ENCODE data around the gene PPP1R15A.
A peak's percentile ranks its signal among the peaks of the same experiment; 100 is the strongest.
"Not testable (repeated sequence)": the region's sequence is repeated elsewhere in the genome, so short reads cannot be mapped to it uniquely, and the experiment has no call there.

PPP1R15A gene

DNA sequence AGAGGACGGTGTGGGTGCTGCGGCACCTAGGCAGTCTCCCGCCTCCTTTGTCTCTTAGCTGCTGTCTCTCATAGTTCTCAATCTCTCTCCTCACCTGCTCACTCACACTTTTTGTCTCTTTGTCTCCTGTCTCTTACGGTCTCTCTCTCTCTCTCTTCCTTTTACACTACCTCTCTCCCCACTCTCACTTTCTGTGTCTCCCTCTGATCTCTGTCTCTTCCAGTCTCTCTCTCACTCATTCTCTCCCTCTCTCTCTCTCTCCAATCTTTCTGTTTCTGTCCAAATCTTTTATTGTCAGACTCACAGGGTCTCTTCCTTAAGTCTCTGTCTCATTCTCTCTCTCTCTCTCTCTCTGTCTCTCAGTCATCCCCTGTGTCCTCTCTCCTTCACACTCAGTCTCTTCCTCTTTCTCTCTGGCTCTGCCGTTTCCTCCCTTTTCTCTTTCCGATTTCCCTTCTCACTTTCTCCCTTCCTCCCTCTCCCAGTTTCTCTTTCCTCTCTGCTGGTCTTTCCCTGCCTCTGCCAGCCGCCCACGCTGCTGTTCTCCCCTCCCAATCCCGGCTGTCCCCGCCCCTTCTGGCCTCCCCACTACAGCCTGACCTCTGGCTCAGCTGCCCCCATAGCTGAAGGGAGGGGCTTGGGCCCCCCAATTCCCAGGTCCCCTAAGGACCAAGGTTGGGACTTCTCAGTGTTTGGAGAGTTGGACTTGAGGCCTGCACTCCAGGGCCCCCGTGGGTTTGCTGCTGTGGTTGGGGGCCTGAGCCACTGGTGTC lies 3.9 kb upstream of the PPP1R15A start, which contains the start of gene PLEKHA4:
PLEKHA4 (minus strand) TSS at position 504 of the 773 bp plus-strand sequence. CDS start 997 bp downstream, outside the sequence.
- H3K27ac ChIP-seq (replicated peaks; ENCODE audit: low read length): peak within 1 kb of the TSS; percentile 62
- no peak within 1 kb of the TSS for H3K23ac ChIP-seq (ENCODE audit: low read depth, low read length, poor library complexity)
- no peaks in the 10 kb centered on the region for H3K27me3 ChIP-seq (ENCODE audit: control insufficient read depth in 3 of 3, insufficient read depth in 3 of 3, low read depth in 1 of 3, low read length in 3 of 3)
- peaks cover 3 to 15% of the 10 kb centered on the region in 2 donors for H3K36me3 ChIP-seq (replicated peaks in 1 of 2; ENCODE audit: control insufficient read depth in 2 of 2, insufficient read depth in 2 of 2, low read length in 2 of 2)
- no peaks in the 10 kb centered on the region for H3K9me3 ChIP-seq (replicated peaks in 1 of 2; ENCODE audit: control insufficient read depth in 2 of 2, insufficient read depth in 1 of 2, low read depth in 1 of 2, low read length in 2 of 2)
- peaks cover 29 to 31% of the 10 kb centered on the region in 2 donors for H3K4me1 ChIP-seq (ENCODE audit: control insufficient read depth in 2 of 2, insufficient read depth in 1 of 2, low read depth in 1 of 2, low read length in 2 of 2)
- peak within 1 kb of the TSS; percentile 66 for H3K9ac ChIP-seq (ENCODE audit: low read depth, low read length, poor library complexity)
- H2BK5ac ChIP-seq (ENCODE audit: low read length): peak within 1 kb of the TSS; percentile 93
- H3K79me1 ChIP-seq (ENCODE audit: low read depth, low read length): peaks cover 6% of the 10 kb centered on the region
- peak within 1 kb of the TSS; percentile 56 for H3K4me2 ChIP-seq (ENCODE audit: insufficient read depth, low read length, poor library complexity, severe bottlenecking)
- peak within 1 kb of the TSS; percentile 80 for H2BK12ac ChIP-seq (ENCODE audit: low read length)
- WGBS, 2 donors (ENCODE audit: extremely low coverage in 2 of 2, insufficient read length in 2 of 2, insufficient replicate concordance in 1 of 2): no CpG with 5 or more reads among the region's 11 CpGs
- peak within 1 kb of the TSS; percentile 95 for H2AFZ ChIP-seq (ENCODE audit: low read length)
- H4K91ac ChIP-seq (ENCODE audit: low read depth, low read length, poor library complexity): peak within 1 kb of the TSS; percentile 59
- peak within 1 kb of the TSS; percentile 98 for H2BK120ac ChIP-seq (ENCODE audit: low read depth, low read length)
- H2BK15ac ChIP-seq (ENCODE audit: low read length): peak within 1 kb of the TSS; percentile 99
- peak within 1 kb of the TSS; percentile 98 for H2AK5ac ChIP-seq (ENCODE audit: low read depth, low read length)
- no peak within 1 kb of the TSS for H4K8ac ChIP-seq (ENCODE audit: low read depth, low read length)
- H3K14ac ChIP-seq (ENCODE audit: low read length): peak within 1 kb of the TSS; percentile 47
- H3K4ac ChIP-seq (ENCODE audit: low read length): peak within 1 kb of the TSS; percentile 19
- peak within 1 kb of the TSS in 1 of 2 donors; percentile 26 for H3K4me3 ChIP-seq (ENCODE audit: low read length in 2 of 2)
- no peak for DNase-seq (ENCODE audit: low spot score)
- peak within 1 kb of the TSS; percentile 92 for H3K18ac ChIP-seq (ENCODE audit: low read length)

DNA sequence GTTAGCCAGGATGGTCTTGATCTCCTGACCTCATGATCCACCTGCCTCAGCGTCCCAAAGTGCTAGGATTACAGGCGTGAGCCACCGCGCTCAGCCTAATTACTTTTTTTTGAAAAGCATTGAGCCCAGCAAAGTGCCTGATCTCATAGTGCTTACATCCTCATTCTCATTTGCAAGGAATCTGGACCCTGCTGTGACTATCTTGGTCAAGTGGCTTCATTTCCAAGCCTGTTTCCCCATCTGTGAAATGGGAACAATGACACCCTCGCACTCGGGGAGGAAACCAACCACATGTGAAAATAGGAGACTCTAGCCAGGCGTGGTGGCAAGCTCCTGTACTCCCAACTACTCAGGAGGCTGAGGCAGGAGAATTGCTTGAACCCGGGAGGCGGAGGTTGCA lies 2.2 kb upstream of the PPP1R15A start:
- H3K9ac ChIP-seq (ENCODE audit: low read depth, low read length, poor library complexity): no peak overlapping the region
- H2BK5ac ChIP-seq (ENCODE audit: low read length): no peak overlapping the region
- no peak overlapping the region for H4K91ac ChIP-seq (ENCODE audit: low read depth, low read length, poor library complexity)
- no peak overlapping the region for H2BK12ac ChIP-seq (ENCODE audit: low read length)
- H3K4ac ChIP-seq (ENCODE audit: low read length): no peak overlapping the region
- DNase-seq (ENCODE audit: low spot score): no peak
- peaks cover 36 to 46% of the 10 kb centered on the region in 2 donors for H3K4me1 ChIP-seq (ENCODE audit: control insufficient read depth in 2 of 2, insufficient read depth in 1 of 2, low read depth in 1 of 2, low read length in 2 of 2)
- H2BK15ac ChIP-seq (ENCODE audit: low read length): no peak overlapping the region
- no peak overlapping the region for H3K18ac ChIP-seq (ENCODE audit: low read length)
- no peak overlapping the region for H3K27ac ChIP-seq (replicated peaks; ENCODE audit: low read length)
- H2BK120ac ChIP-seq (ENCODE audit: low read depth, low read length): no peak overlapping the region
- no peak overlapping the region for H4K8ac ChIP-seq (ENCODE audit: low read depth, low read length)
- H3K9me3 ChIP-seq (replicated peaks in 1 of 2; ENCODE audit: control insufficient read depth in 2 of 2, insufficient read depth in 1 of 2, low read depth in 1 of 2, low read length in 2 of 2): no peaks in the 10 kb centered on the region
- no peak overlapping the region for H2AFZ ChIP-seq (ENCODE audit: low read length)
- H3K27me3 ChIP-seq (ENCODE audit: control insufficient read depth in 3 of 3, insufficient read depth in 3 of 3, low read depth in 1 of 3, low read length in 3 of 3): no peaks in the 10 kb centered on the region
- peaks cover 12% of the 10 kb centered on the region for H3K79me1 ChIP-seq (ENCODE audit: low read depth, low read length)
- no peak overlapping the region for H3K4me3 ChIP-seq (ENCODE audit: low read length in 2 of 2)
- no peak overlapping the region for H2AK5ac ChIP-seq (ENCODE audit: low read depth, low read length)
- no CpG with 5 or more reads among the region's 9 CpGs for WGBS, 2 donors (ENCODE audit: extremely low coverage in 2 of 2, insufficient read length in 2 of 2, insufficient replicate concordance in 1 of 2)
- H3K4me2 ChIP-seq (ENCODE audit: insufficient read depth, low read length, poor library complexity, severe bottlenecking): no peak overlapping the region
- H3K14ac ChIP-seq (ENCODE audit: low read length): no peak overlapping the region
- peaks cover 15 to 24% of the 10 kb centered on the region in 2 donors for H3K36me3 ChIP-seq (replicated peaks in 1 of 2; ENCODE audit: control insufficient read depth in 2 of 2, insufficient read depth in 2 of 2, low read length in 2 of 2)
- no peak overlapping the region for H3K23ac ChIP-seq (ENCODE audit: low read depth, low read length, poor library complexity)

- DNase-seq (ENCODE audit: low spot score); H2BK120ac ChIP-seq (ENCODE audit: low read depth, low read length); H3K23ac ChIP-seq (ENCODE audit: low read depth, low read length, poor library complexity); H3K4me2 ChIP-seq (ENCODE audit: insufficient read depth, low read length, poor library complexity, severe bottlenecking); H3K27me3 ChIP-seq (ENCODE audit: control insufficient read depth in 3 of 3, insufficient read depth in 3 of 3, low read depth in 1 of 3, low read length in 3 of 3); H2BK5ac ChIP-seq (ENCODE audit: low read length); H4K91ac ChIP-seq (ENCODE audit: low read depth, low read length, poor library complexity); H2AK5ac ChIP-seq (ENCODE audit: low read depth, low read length); H3K4ac ChIP-seq (ENCODE audit: low read length); H2BK15ac ChIP-seq (ENCODE audit: low read length); H3K27ac ChIP-seq (replicated peaks; ENCODE audit: low read length); H3K14ac ChIP-seq (ENCODE audit: low read length); H3K9ac ChIP-seq (ENCODE audit: low read depth, low read length, poor library complexity); H3K4me3 ChIP-seq (ENCODE audit: low read length in 2 of 2); H4K8ac ChIP-seq (ENCODE audit: low read depth, low read length); H3K9me3 ChIP-seq (replicated peaks in 1 of 2; ENCODE audit: control insufficient read depth in 2 of 2, insufficient read depth in 1 of 2, low read depth in 1 of 2, low read length in 2 of 2); H2BK12ac ChIP-seq (ENCODE audit: low read length): not testable (repeated sequence)
- H3K18ac ChIP-seq (ENCODE audit: low read length): peak overlapping the region; percentile 36
- no CpG with 5 or more reads among the region's 31 CpGs for WGBS, 2 donors (ENCODE audit: extremely low coverage in 2 of 2, insufficient read length in 2 of 2, insufficient replicate concordance in 1 of 2)
- peaks cover 38 to 59% of the 10 kb centered on the region in 2 donors for H3K4me1 ChIP-seq (ENCODE audit: control insufficient read depth in 2 of 2, insufficient read depth in 1 of 2, low read depth in 1 of 2, low read length in 2 of 2)
- H3K79me1 ChIP-seq (ENCODE audit: low read depth, low read length): peaks cover 16% of the 10 kb centered on the region
- H3K36me3 ChIP-seq (replicated peaks in 1 of 2; ENCODE audit: control insufficient read depth in 2 of 2, insufficient read depth in 2 of 2, low read length in 2 of 2): peaks cover 21 to 35% of the 10 kb centered on the region in 2 donors
- H2AFZ ChIP-seq (ENCODE audit: low read length): peak overlapping the region; percentile 73
Measured at GRCh38 chr19:48871471-48872181, 595 bp upstream of the PPP1R15A start.

Measured in neuronal stem cell (in vitro differentiated cells).